ENCODE data around the gene HUWE1.
"Not testable (repeated sequence)": the region's sequence is repeated elsewhere in the genome, so short reads cannot be mapped to it uniquely, and the experiment has no call there.

HUWE1 gene

GRCh38 chrX:53547668-53548067, 138.9 kb downstream of the HUWE1 start:
- DNase-seq (ENCODE audit: low read depth, low spot score) = no peak
- CTCF ChIA-PET = no interaction called here
- no peak overlapping the region for H3K4me3 ChIP-seq (ENCODE audit: low read depth, low read length)
- TF ChIP-seq CTCF (IDR thresholded peaks at IDR 0.05; ENCODE audit: insufficient read depth, low read length, missing control alignments) = no peak
- POLR2A ChIA-PET = no interaction called here

- no peak for DNase-seq (ENCODE audit: low read depth, low spot score)
- H3K4me3 ChIP-seq (ENCODE audit: low read depth, low read length) = no peak overlapping the region
- POLR2A ChIA-PET = no interaction called here
- CTCF ChIA-PET = no interaction called here
- no peak for TF ChIP-seq CTCF (IDR thresholded peaks at IDR 0.05; ENCODE audit: insufficient read depth, low read length, missing control alignments)
Observed at GRCh38 chrX:53544936-53545335, 141.6 kb downstream of the HUWE1 start.

- no peak for DNase-seq (ENCODE audit: low read depth, low spot score)
- TF ChIP-seq CTCF (IDR thresholded peaks at IDR 0.05; ENCODE audit: insufficient read depth, low read length, missing control alignments) = no peak
- CTCF ChIA-PET = no interaction called here
Observed at GRCh38 chrX:53538781-53539180, 147.7 kb downstream of the HUWE1 start.

GRCh38 chrX:53531255-53531966, 155.1 kb downstream of the HUWE1 start:
- CTCF ChIA-PET; POLR2A ChIA-PET; DNase-seq (ENCODE audit: low read depth, low spot score); H3K4me3 ChIP-seq (ENCODE audit: low read depth, low read length): not testable (repeated sequence)

More at GRCh38 chrX:53538781-53539180, 147.7 kb downstream of the HUWE1 start:
- no peak overlapping the region for H3K4me3 ChIP-seq (ENCODE audit: low read depth, low read length)
- POLR2A ChIA-PET = no interaction called here

DNA sequence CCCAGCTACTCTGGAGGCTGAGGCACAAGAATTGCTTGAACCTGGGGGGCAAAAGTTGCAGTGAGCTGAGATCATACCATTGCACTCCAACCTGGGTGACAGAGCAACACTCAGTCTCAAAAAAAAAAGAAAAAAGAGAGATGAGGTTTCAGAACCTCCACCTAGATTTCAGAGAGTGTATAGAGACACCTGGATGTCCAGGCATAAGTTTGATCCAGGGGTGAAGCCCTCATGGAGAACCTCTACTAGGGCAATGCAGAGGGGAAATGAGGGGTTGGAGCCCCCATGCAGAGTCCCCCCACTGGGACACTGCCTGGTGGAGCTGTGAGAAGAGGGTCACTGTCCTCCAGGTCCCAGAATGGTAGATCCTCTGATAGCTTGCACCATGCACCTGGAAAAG, 159.5 kb downstream of the HUWE1 start:
- ChIA-PET POLR2A (no interaction called here), CTCF (no interaction called here)
- H3K4me3 ChIP-seq (ENCODE audit: low read depth, low read length) = no peak overlapping the region
- DNase-seq (ENCODE audit: low read depth, low spot score) = no peak
- TF ChIP-seq CTCF (IDR thresholded peaks at IDR 0.05; ENCODE audit: insufficient read depth, low read length, missing control alignments) = no peak

DNA sequence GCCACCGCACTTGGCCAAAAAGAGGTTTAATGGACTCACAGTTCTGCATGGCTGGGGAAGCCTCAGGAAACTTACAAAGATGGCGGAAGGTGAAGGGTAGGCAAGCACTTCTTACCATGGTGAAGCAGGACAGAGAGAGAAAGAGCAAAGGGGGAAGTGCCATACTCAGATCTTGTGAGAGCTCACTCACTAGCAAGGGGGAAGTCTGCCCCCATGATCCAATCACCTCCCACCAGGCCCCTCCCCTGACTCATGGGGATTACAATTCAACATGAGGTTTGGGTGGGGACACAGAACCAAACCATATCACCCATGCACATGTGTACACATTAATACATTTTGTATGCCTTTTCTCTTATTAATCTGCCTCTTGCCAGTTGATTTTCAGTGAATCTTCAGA, 175.2 kb downstream of the HUWE1 start:
- no peak overlapping the region for H3K4me3 ChIP-seq (ENCODE audit: low read depth, low read length)
- TF ChIP-seq CTCF (IDR thresholded peaks at IDR 0.05; ENCODE audit: insufficient read depth, low read length, missing control alignments) = no peak
- ChIA-PET CTCF (no interaction called here), POLR2A (no interaction called here)
- DNase-seq (ENCODE audit: low read depth, low spot score) = no peak

DNA sequence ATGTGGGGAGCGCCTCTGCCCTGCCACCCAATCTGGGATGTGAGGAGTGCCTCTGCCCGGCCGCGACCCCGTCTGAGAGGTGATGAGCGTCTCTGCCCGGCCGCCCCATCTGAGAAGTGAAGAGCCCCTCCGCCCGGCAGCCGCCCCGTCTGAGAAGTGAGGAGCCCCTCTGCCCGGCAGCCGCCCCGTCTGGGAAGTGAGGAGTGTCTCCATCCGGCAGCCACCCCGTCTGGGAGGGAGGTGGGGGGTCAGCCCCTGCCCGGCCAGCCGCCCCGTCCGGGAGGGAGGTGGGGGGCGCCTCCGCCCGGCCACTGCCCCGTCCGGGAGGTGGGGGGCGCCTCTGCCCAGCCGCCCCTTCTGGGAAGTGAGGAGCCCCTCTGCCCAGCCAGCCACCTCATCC, 182.5 kb downstream of the HUWE1 start:
- H3K4me3 ChIP-seq (ENCODE audit: low read depth, low read length); POLR2A ChIA-PET; CTCF ChIA-PET; DNase-seq (ENCODE audit: low read depth, low spot score): not testable (repeated sequence)

Data from AG04449 (cell line).